Tongue (tissue), 2 donors: ENCODE measurements around the gene EEF1AKMT3. TPM values are rescaled to one million over a fixed set of nuclear protein-coding genes. Genes with fewer than 3 reads are reported as not detected.

ENCODE experiments used
- DNase-seq: peaks from one replicate; pipeline ENCODE4 v3.0.0-alpha.2; 2015
- total RNA-seq: library from RNA; depleted of rRNA; stranded (reverse); fragments of >200 nt; gene quantifications from one replicate; pipeline ENCODE4 v1.2.3, GENCODE V29; 2014

The EEF1AKMT3 gene
- total RNA-seq, 1 donor from 2014 or later: 10.1 TPM

GRCh38 chr12:57783861-57784260 is 11.4 kb downstream of the EEF1AKMT3 start:
- DNase-seq: no peak

GRCh38 chr12:57793920-57794319 is 21.5 kb downstream of the EEF1AKMT3 start:
- no peak for DNase-seq

DNA sequence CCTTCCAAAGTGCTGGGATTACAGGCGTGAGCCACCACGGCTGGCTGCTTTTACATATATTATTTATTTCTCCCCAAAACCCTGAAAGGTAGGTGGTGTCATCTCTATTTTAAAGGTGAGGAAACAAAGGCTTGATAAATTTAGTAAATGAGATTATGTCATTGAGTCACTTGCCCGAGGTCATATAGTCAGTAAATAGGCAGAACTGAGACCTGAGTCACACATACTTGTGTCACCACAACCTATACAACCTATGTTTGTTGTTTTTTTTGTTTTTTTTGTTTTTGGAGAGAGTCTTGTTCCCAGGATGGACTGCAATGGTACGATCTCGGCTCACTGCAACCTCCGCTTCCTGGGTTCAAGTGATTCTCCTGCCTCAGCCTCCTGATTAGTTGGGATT is 22.9 kb downstream of the EEF1AKMT3 start:
- no peak for DNase-seq

GRCh38 chr12:57796996-57797395 is 24.6 kb downstream of the EEF1AKMT3 start:
- no peak for DNase-seq

DNA sequence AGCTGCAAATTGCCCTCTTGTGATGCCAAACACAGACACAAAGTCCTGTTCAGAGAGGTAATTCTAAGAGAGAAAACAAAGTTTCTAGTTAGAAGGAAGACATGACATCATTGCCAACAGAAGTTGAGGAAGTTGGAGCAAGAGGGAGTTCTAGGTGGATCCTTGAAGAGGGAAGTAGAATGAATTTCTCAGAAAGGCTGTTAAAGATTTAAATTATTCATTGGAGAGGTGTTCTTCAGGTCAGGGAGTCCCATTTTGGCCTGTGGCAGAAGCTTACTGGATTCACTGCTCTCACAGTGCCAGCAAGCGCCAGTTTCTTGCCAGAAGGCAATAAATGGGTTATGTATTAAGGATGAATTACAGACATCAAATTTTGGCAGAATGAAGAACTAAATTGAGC is 25.5 kb downstream of the EEF1AKMT3 start:
- no peak for DNase-seq

DNA sequence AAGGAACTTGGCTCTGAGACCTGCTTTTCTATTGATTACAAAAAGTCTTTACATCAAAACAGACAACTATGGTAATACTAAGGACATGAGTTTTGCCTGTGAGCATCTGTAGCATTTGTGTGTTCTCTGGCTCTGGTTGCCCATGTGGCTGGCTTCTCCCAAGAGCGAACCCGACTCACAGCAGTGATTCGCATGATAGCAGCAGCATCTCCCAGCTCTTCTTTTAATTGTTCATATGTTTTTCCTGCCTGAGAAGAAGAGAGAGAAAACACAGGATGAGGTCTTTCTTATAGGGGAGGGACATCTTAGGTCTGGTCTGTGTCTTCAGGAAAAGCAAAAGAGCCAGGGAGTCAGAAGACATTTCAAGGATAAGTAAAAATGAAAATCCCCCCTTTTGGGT is 28.6 kb downstream of the EEF1AKMT3 start:
- no peak for DNase-seq

GRCh38 chr12:57802607-57803006 is 30.2 kb downstream of the EEF1AKMT3 start:
- no peak for DNase-seq

DNA sequence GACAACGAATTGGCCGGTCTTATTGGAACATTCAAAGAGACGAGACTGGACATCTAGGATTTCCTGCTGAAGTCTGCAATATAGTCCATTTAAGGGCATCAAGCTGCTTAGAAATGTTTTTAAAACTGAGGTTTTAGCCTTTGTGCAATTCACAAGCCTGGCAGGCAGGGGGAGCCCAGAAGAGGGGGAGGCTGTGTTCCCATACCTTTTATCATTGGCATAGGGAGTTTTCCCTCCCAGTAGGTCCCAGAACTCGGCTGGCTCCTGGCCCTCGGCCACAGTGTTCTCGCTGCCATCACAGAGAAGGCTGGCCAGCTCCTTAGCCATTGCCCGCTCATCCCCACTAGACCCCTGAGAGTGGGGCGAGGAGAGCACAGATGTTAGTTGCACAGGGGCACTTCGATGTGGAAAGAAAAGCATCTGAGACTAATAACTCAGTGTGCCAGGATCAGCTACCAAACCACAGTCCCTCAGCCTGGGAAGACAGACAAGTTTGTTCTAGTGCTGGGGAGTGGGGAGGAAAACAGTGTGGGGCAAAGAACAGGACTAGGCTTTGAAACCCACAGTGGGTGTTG is 31.0 kb downstream of the EEF1AKMT3 start:
- peak; percentile 45 for DNase-seq

DNA sequence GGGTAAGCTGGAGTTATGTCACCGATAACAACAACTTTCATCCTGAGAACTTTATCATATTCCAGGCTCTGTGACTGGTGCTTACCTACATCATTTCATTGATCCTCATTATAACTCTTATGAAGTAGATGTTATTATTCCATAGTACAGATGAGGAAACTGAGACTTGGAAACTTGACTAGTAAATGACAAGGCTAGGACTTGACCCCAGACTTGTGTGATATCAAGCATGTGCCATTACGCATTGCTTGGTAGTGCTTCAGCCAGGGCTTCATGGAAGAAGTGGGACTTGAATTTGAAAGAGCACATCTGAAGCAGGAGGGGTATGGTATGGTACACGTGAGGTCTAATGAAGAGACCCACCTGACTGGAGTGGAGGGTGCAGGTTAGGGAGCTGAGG is 34.3 kb downstream of the EEF1AKMT3 start:
- DNase-seq: no peak

DNA sequence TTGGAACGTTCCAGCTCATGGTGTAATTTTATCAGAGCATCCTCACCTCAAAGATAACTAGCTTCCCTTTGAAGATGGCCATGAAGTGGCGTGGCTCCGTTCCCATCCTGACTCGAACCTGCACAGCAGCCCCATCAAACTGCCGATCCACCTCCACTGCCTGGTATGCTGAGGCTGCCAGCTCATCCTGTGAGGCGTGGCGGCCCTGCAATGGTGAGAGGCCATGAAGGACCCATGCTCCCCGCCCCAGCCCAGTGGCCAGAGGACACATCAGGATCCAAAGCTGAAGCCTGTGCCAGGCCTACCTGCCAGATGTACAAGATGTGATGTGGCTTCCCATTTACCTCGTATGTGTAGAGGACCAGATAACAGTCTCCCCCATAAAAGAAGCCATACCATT is 34.9 kb downstream of the EEF1AKMT3 start:
- DNase-seq: no peak

- DNase-seq: no peak
Measured at GRCh38 chr12:57808351-57808750, 35.9 kb downstream of the EEF1AKMT3 start.

DNA sequence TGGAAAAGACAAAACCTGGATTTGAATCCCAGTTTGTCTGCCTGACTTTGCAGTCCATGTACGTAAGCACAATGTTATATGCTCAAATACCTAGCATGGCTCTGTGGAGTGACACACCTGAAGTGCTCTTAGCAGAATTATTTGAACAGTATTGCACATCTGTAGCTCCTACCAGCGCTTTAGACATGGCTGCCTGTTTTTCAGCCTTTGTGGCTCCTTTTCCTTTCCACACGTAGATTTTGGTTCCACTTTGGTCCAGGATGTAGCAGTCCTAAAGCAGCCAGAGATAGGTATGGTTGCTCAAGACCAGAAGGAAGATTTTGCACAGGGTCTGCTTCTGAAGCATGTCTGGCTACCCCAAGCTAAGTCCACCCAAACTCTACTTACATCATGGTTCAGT is 37.0 kb downstream of the EEF1AKMT3 start:
- DNase-seq: no peak

DNA sequence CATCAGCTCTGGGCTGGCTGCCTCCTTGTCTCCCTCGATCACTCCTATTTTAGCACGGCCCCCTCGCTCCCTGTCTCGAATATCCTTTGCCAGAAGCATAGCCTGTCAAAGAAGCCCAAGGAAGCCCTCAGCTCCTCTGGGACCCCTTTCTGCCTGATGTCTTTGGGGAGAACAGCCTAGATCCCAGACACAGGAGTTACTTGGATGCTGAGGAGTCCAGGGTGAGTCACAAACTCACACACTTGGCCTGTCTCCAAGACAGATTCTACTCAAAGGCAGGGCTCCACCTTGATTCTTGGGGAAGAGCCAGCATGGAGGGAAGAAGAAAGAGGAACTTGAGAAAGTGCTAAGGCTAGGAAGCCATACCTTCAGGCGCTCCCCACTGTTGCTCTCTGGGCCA is 38.0 kb downstream of the EEF1AKMT3 start:
- no peak for DNase-seq

DNA sequence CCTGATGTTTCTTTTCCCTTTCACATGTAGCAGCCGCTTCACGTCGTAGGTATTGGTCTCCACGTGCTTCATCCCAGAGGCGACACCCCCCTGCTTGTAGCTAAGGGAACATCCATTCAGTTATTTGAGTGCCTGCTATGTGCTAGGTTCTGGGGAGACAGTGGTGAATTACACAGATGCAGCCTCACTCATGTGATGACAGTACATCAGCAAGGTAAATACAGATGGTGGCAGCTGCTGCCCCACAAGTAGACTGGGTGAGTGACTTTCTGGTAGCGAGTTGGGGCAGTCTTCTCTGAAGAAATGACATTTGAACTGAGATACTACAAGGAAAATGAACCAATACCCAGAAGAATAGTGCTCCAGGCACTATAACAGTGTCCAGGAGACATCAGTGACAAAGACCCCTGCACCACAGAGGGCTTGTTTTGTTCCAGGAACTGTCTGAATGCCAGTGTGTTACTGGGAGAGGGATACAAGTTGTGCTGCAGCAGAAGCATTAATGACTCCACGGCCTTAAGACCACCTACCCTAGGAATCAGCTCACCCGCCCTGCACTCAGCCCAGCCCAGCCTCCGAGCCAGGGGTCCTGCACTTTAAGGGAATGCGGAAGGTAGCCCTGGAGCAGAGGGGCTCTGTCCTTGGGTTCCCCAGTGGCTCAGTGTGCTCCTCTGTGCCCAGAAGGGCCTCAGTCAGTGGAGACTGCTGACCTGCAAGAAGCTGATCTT is 38.8 kb downstream of the EEF1AKMT3 start:
- DNase-seq: no peak

DNA sequence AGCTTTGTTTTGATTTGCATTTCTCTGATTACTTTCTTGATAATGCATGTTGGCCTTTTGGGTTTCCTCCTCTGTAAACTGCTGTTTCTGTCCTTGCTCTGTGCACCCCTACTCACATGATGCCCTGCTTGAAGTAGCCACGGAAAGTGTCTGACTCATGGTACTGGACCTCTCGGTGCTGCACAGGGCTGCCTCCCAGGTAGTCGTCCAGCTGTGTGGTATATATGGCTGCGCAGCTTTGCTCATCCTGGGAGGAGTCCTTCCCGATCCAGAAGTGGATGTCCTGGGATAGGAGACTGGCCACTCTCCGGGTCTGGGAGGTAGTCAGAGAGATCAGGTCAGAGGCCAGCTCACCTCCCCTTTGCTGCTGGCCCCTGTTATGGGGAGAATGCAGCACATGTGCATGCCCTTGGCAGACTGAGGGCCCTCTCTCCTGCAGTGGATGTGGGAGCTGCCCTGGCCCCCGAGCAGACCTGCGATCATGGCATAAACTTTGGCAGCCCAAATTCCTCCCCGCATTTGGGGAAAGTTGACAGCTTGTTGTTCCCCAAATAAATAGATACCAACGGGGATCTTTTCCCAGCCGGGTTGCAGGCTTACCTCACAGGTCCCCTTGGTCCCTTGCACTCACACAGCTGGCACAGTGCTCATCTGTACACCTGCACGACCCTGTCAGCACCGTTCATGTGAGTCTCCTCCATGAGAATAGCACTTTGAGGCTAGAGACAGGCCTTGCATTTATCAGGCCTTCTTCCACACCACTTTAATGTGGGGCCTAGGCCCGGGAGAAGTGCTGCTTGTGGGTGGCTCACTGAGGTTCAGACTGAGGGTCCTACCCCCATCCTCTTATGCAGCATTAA is 40.9 kb downstream of the EEF1AKMT3 start:
- no peak for DNase-seq

DNA sequence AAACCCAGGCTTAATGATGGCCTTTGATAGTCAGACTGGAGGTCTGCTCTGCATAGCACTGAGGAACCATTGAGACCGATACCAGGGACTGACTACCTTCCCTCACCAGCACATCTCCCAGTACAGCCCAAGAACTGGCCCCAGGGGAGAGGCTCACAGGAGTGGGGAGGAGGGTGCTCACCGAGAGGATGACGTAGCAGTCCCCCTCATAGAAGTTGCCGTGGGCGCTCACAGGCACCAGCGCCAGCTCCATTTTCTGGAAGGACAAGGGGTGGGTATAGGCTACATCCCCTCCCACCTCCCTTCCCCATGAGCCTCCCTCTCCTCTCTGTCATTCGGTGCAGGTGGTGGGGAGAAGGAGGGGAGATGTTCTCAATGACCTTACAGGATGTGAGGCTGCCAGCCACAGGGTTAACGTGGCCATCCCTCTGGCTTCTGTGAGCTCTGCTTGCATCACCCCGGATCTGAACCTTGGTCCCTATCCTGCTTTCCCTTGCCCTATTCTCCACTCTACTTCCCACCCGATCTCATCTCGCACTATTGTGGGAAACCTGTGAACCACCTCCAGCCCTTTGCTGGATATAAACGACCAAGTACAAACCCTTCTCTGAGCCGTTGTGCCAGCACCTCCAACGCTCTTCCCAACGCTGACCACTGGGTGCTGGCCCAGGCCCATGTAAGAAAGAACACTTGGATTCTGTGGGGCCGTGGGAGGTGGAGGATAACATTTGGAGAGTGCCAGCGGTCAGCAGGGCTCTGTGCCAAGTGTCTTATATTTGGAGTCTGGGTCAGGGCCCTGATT is 41.8 kb downstream of the EEF1AKMT3 start:
- no peak for DNase-seq

GRCh38 chr12:57815177-57816000 is 43.0 kb downstream of the EEF1AKMT3 start:
- no peak for DNase-seq

- DNase-seq: no peak
Measured at GRCh38 chr12:57816001-57816854, 43.8 kb downstream of the EEF1AKMT3 start.

GRCh38 chr12:57816855-57817151 is 44.4 kb downstream of the EEF1AKMT3 start:
- DNase-seq: no peak

DNA sequence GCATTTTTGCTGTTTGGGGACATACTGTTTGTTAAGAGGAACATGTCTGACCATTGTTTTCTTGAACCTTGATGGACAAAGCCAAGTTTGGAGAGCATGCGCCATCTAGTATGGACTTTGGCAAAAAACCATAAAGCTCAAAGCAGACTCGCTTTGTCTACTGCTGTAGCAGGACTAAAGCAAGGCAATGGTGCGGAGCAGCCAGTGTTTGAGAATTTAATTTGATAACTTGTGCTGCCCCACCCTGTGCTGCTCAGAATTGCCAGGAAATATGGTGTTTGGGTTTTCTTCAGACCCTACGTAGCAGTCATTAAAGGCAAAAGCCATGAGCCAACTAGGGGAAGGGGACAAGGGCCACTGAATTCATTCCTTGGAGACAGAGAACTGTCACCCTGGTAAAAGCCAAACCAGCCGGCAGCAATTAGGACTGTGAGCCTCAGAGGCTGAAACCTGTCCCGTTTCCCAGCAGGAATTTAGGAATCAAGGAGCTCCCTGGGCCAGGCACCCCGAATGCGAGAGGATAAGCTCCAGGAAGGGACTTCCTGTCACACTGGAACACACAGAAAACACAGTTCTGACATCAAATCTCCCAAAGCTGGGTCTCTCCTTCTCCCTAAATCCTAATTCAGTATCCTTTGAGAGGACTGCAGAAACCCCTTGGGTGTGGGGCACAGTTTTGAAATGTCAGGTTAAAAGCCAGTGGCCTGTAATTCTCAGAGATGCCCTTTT is 45.0 kb downstream of the EEF1AKMT3 start:
- no peak for DNase-seq
